Measurements from ENCODE around the gene BICD2. TPM values are rescaled to one million over a fixed set of nuclear protein-coding genes. Genes with fewer than 3 reads are reported as not detected.

The BICD2 gene
- total RNA-seq, 2 donors from 2014 or later: 22.2 to 48.3 TPM

DNA sequence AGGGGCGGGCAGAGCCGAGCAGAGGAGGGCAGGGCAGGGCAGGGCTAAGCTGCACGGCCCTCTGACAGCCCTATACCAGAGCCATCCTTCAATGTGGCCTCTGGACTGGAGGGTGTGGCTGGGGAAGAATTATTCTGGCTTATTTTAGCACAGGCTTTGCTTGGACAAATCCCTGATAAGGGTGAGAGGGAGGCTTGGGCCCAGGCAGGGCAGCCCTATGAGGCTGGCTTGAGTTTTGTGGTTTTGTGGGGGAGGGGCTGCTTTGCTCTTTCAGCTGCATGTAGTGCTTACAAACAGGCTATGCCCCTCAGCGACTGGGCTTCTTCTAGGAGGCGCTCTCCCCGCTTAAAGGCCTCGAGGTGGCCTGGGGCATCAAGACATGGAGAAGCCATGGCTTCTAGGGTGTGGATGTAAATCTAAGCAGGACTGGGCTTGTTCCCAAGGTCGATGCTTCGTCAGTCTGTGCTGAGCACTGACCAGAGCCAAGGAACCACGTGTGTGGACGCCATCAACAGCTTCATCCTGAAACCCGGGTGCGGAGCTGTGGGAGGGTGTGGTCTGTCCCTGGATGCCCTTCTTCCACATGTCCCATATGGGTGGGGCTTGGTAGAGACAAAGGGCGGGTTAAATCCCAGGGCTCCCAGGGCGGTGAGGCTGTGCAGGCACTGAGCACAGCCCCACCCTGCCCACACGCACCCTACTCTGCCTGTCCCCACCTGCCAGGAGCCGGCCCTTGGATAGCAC lies 49.0 kb downstream of the BICD2 start:
- WGBS: 81% methylated on average over 17 of the region's 17 CpGs
- Histone ChIP-seq H3K4me1 (replicated peaks) (no peaks in the 10 kb centered on the region), H3K36me3 (peaks cover 12 to 29% of the 10 kb centered on the region in 2 donors), H3K27me3 (replicated peaks; ENCODE audit: insufficient read depth) (no peaks in the 10 kb centered on the region), H3K4me3 (no peak overlapping the region), H3K27ac (no peak overlapping the region), H3K9me3 (no peaks in the 10 kb centered on the region)
- DNase-seq (ENCODE audit: low spot score): no peak
- intact Hi-C loops (cut with DNase I): no loop called here
- TF ChIP-seq, protein P1, sequence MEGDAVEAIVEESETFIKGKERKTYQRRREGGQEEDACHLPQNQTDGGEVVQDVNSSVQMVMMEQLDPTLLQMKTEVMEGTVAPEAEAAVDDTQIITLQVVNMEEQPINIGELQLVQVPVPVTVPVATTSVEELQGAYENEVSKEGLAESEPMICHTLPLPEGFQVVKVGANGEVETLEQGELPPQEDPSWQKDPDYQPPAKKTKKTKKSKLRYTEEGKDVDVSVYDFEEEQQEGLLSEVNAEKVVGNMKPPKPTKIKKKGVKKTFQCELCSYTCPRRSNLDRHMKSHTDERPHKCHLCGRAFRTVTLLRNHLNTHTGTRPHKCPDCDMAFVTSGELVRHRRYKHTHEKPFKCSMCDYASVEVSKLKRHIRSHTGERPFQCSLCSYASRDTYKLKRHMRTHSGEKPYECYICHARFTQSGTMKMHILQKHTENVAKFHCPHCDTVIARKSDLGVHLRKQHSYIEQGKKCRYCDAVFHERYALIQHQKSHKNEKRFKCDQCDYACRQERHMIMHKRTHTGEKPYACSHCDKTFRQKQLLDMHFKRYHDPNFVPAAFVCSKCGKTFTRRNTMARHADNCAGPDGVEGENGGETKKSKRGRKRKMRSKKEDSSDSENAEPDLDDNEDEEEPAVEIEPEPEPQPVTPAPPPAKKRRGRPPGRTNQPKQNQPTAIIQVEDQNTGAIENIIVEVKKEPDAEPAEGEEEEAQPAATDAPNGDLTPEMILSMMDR (IDR thresholded peaks at IDR 0.05): no peak
- TF ChIP-seq POLR2A (IDR thresholded peaks at IDR 0.05): no peak
- TF ChIP-seq POLR2AphosphoS5 (IDR thresholded peaks at IDR 0.05): no peak

DNA sequence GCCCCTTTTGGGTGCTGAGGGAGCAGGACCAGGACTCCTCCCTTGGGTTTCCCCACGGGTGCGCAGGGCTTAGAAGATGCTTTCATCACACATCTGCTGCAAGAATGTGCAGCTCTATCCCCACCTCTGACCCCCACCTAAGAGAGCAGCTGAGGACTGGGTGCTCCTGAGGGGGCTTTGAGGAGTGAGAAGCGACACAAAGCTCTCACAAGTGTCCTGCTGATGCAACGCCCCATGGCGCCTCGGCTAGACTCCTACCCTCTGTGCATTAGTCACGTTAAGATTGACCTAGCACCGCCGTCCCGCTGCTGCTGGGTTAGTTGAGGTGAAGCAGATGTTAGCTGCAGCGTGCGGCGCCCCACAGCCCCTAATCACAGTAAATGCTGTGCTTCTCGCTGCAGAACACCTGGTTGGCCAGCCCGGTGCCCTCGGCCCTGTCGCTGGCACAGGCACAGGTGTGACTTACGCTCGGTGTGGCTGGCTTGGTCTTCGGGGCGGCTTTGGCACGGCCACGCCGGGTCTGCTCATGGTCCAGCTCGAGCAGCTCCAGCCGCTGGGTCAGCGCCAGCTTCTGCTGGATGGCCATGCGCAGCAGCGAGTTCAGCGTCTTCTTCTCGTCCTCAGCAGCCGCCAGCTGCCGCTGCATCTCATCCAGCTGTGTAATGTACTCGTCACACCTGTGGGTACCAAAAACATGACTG lies 49.7 kb downstream of the BICD2 start:
- H3K27ac ChIP-seq: no peak overlapping the region
- no peak overlapping the region for H3K4me3 ChIP-seq
- no peaks in the 10 kb centered on the region for H3K27me3 ChIP-seq (replicated peaks; ENCODE audit: insufficient read depth)
- TF ChIP-seq POLR2A (IDR thresholded peaks at IDR 0.05): no peak
- TF ChIP-seq POLR2AphosphoS5 (IDR thresholded peaks at IDR 0.05): no peak
- TF ChIP-seq, protein P1 (IDR thresholded peaks at IDR 0.05): no peak
- intact Hi-C loops (cut with DNase I): no loop called here
- no peak for DNase-seq (ENCODE audit: low spot score)
- no peaks in the 10 kb centered on the region for H3K9me3 ChIP-seq
- WGBS: 89% methylated on average over 34 of the region's 34 CpGs
- no peaks in the 10 kb centered on the region for H3K4me1 ChIP-seq (replicated peaks)
- peaks cover 11 to 22% of the 10 kb centered on the region in 2 donors for H3K36me3 ChIP-seq

DNA sequence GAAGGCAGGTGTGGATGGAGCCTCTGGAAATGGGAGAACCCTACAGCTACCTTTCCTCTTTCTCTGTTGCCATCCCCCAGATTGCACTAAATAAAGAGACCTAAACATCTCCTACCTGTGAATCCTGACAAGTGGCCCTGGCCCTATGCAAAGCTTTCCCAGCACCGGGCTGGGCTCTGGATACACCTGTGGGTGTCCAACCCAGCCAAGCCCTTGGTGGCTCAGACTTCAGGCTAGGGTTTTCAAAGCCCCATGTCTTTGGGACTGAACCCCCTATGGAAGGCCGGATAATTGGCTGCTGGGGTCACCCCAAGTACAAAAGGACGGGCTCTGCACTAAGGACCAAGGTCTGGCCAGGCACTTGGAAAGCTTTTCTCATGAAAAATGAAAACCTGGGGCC lies 50.6 kb downstream of the BICD2 start:
- Histone ChIP-seq H3K4me1 (replicated peaks) (no peaks in the 10 kb centered on the region), H3K9me3 (no peaks in the 10 kb centered on the region), H3K27ac (no peak overlapping the region), H3K27me3 (replicated peaks; ENCODE audit: insufficient read depth) (no peaks in the 10 kb centered on the region), H3K36me3 (peaks cover 4 to 14% of the 10 kb centered on the region in 2 donors), H3K4me3 (no peak overlapping the region)
- intact Hi-C loops (cut with DNase I): no loop called here
- no peak for DNase-seq (ENCODE audit: low spot score)
- 100% methylated on average over 3 of the region's 3 CpGs for WGBS
- TF ChIP-seq POLR2A (IDR thresholded peaks at IDR 0.05) (no peak), POLR2AphosphoS5 (IDR thresholded peaks at IDR 0.05) (no peak)
- TF ChIP-seq, protein P1 (IDR thresholded peaks at IDR 0.05): no peak

DNA sequence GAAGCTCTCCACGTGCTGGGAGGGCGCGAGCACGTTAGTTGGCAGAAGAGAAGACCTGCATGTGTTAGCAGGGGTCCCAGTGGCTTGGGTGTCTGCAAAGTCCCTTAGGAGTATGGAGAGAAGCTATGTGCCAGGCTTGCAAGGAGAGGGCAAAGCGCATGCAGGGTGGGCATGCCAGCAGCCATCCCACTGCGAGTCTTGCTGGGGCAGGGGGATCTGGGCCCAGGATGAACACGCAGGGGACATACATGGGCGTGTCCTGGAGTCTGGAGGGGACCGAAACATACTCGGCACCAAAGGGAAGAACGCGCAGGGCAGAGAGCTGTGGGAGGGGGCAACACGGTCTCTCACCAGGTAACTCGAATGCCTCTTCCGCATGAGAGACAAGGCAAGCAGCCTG lies 51.1 kb downstream of the BICD2 start:
- Histone ChIP-seq H3K4me1 (replicated peaks) (no peaks in the 10 kb centered on the region), H3K9me3 (no peaks in the 10 kb centered on the region), H3K36me3 (peaks cover 4 to 9% of the 10 kb centered on the region in 2 donors), H3K27me3 (replicated peaks; ENCODE audit: insufficient read depth) (no peaks in the 10 kb centered on the region), H3K27ac (no peak overlapping the region), H3K4me3 (no peak overlapping the region)
- no peak for DNase-seq (ENCODE audit: low spot score)
- intact Hi-C loops (cut with DNase I): no loop called here
- TF ChIP-seq, protein P1 (IDR thresholded peaks at IDR 0.05): no peak
- no peak for TF ChIP-seq POLR2A (IDR thresholded peaks at IDR 0.05)
- no peak for TF ChIP-seq POLR2AphosphoS5 (IDR thresholded peaks at IDR 0.05)
- 88% methylated on average over 15 of the region's 15 CpGs for WGBS

Data from prostate gland (tissue), 2 donors.